Measurements from ENCODE around the gene JCAD. TPM values are rescaled to one million over a fixed set of nuclear protein-coding genes. Genes with fewer than 3 reads are reported as not detected.
"Not testable (repeated sequence)": the region's sequence is repeated elsewhere in the genome, so short reads cannot be mapped to it uniquely, and the experiment has no call there.

Gene JCAD
- polyA plus RNA-seq, 1 donor from 2014 or later = 2.3 TPM

GRCh38 chr10:30007406-30007805 is 52.0 kb downstream of the JCAD start:
- Histone ChIP-seq H3K9me3 (ENCODE audit: low read length) (no peaks in the 10 kb centered on the region), H3K4me2 (ENCODE audit: low read length) (no peak overlapping the region), H2AFZ (ENCODE audit: low read depth, low read length) (no peak overlapping the region), H4K20me1 (ENCODE audit: insufficient read depth) (no peaks in the 10 kb centered on the region), H3K9ac (ENCODE audit: low read length) (no peak overlapping the region), H3K27me3 (ENCODE audit: insufficient read depth, low read depth, low read length) (no peaks in the 10 kb centered on the region), H3K79me2 (replicated peaks; ENCODE audit: insufficient read depth, low read length) (no peaks in the 10 kb centered on the region), H3F3A (ENCODE audit: insufficient read depth, low read length, poor library complexity, severe bottlenecking) (no peaks in the 10 kb centered on the region), H3K27ac (ENCODE audit: low read length) (no peak overlapping the region), H3K9me2 (ENCODE audit: insufficient read depth, low read length) (no peaks in the 10 kb centered on the region), H3K36me3 (ENCODE audit: insufficient read depth, low read length) (no peaks in the 10 kb centered on the region), H3K4me3 (ENCODE audit: low read length) (no peak overlapping the region)
- TF ChIP-seq TAF1 (IDR thresholded peaks at IDR 0.05; ENCODE audit: low read depth) (no peak), RAD21 (conservative IDR thresholded peaks at IDR 0.05) (no peak), EZH2 (IDR thresholded peaks at IDR 0.05; ENCODE audit: borderline replicate concordance, insufficient read depth, low read length, poor library complexity, severe bottlenecking) (no peak), EP300 (conservative IDR thresholded peaks at IDR 0.05; ENCODE audit: poor library complexity, severe bottlenecking) (no peak), MXI1 (conservative IDR thresholded peaks at IDR 0.05; ENCODE audit: poor library complexity, severe bottlenecking) (no peak), CTCF (IDR thresholded peaks at IDR 0.05; ENCODE audit: poor library complexity, severe bottlenecking) (no peak), REST (IDR thresholded peaks at IDR 0.05; ENCODE audit: borderline replicate concordance) (no peak), POLR2AphosphoS5 (IDR thresholded peaks at IDR 0.05) (no peak), SMC3 (conservative IDR thresholded peaks at IDR 0.05; ENCODE audit: poor library complexity) (no peak)

GRCh38 chr10:30006410-30006809 is 53.0 kb downstream of the JCAD start:
- Histone ChIP-seq H3K9ac (ENCODE audit: low read length) (no peak overlapping the region), H3K27me3 (ENCODE audit: insufficient read depth, low read depth, low read length) (no peaks in the 10 kb centered on the region), H3K9me3 (ENCODE audit: low read length) (no peaks in the 10 kb centered on the region), H3F3A (ENCODE audit: insufficient read depth, low read length, poor library complexity, severe bottlenecking) (no peaks in the 10 kb centered on the region), H3K36me3 (ENCODE audit: insufficient read depth, low read length) (no peaks in the 10 kb centered on the region), H3K4me3 (ENCODE audit: low read length) (no peak overlapping the region), H3K4me2 (ENCODE audit: low read length) (no peak overlapping the region), H3K9me2 (ENCODE audit: insufficient read depth, low read length) (no peaks in the 10 kb centered on the region), H3K79me2 (replicated peaks; ENCODE audit: insufficient read depth, low read length) (no peaks in the 10 kb centered on the region), H4K20me1 (ENCODE audit: insufficient read depth) (no peaks in the 10 kb centered on the region), H3K27ac (ENCODE audit: low read length) (no peak overlapping the region), H2AFZ (ENCODE audit: low read depth, low read length) (no peak overlapping the region)
- TF ChIP-seq REST (IDR thresholded peaks at IDR 0.05; ENCODE audit: borderline replicate concordance) = no peak
- no peak for TF ChIP-seq POLR2AphosphoS5 (IDR thresholded peaks at IDR 0.05)
- TF ChIP-seq EP300 (conservative IDR thresholded peaks at IDR 0.05; ENCODE audit: poor library complexity, severe bottlenecking) = no peak
- no peak for TF ChIP-seq RAD21 (conservative IDR thresholded peaks at IDR 0.05)
- TF ChIP-seq CTCF (IDR thresholded peaks at IDR 0.05; ENCODE audit: poor library complexity, severe bottlenecking) = no peak
- TF ChIP-seq MXI1 (conservative IDR thresholded peaks at IDR 0.05; ENCODE audit: poor library complexity, severe bottlenecking) = no peak
- no peak for TF ChIP-seq TAF1 (IDR thresholded peaks at IDR 0.05; ENCODE audit: low read depth)
- TF ChIP-seq EZH2 (IDR thresholded peaks at IDR 0.05; ENCODE audit: borderline replicate concordance, insufficient read depth, low read length, poor library complexity, severe bottlenecking) = no peak
- no peak for TF ChIP-seq SMC3 (conservative IDR thresholded peaks at IDR 0.05; ENCODE audit: poor library complexity)

- H3K4me2 ChIP-seq (ENCODE audit: low read length); H3K9me2 ChIP-seq (ENCODE audit: insufficient read depth, low read length); H3F3A ChIP-seq (ENCODE audit: insufficient read depth, low read length, poor library complexity, severe bottlenecking); H3K9ac ChIP-seq (ENCODE audit: low read length); H3K4me3 ChIP-seq (ENCODE audit: low read length); H3K79me2 ChIP-seq (replicated peaks; ENCODE audit: insufficient read depth, low read length); H3K27ac ChIP-seq (ENCODE audit: low read length); H3K27me3 ChIP-seq (ENCODE audit: insufficient read depth, low read depth, low read length); H4K20me1 ChIP-seq (ENCODE audit: insufficient read depth); H3K9me3 ChIP-seq (ENCODE audit: low read length); H2AFZ ChIP-seq (ENCODE audit: low read depth, low read length); H3K36me3 ChIP-seq (ENCODE audit: insufficient read depth, low read length): not testable (repeated sequence)
Measured at GRCh38 chr10:30005116-30005515, 54.3 kb downstream of the JCAD start.
